Gastroesophageal sphincter (tissue), 3 donors: Measurements from ENCODE around the gene COPS4.

Experiments
- CTCF ChIP-seq, 4 experiments: fragments of 200-600 bp in 2 of 4; fragments of 450-650 bp in 2 of 4; sonication (generic) in 1 of 4; IDR thresholded peaks; one replicate each; pipeline ENCODE4 v1.5.1; 2017 to 2019; ENCODE audit warnings: antibody characterized with exemption in 4 of 4, mild to moderate bottlenecking in 2 of 4, moderate library complexity in 2 of 4
- EP300 ChIP-seq: sonication (generic); formaldehyde crosslinking; IDR thresholded peaks from one replicate; pipeline ENCODE4 v1.6.1; 2017; ENCODE audit warnings: antibody characterized with exemption, mild to moderate bottlenecking
- POLR2A ChIP-seq, 2 donors: fragments of 450-650 bp; IDR thresholded peaks; one replicate each; pipeline ENCODE4 v1.6.1; 2017; ENCODE audit warnings: antibody characterized with exemption in 2 of 2, mild to moderate bottlenecking in 2 of 2, moderate library complexity in 1 of 2
- POLR2AphosphoS5 ChIP-seq: sonication (generic); formaldehyde crosslinking; IDR thresholded peaks from one replicate; pipeline ENCODE4 v1.6.1; 2017; ENCODE audit warnings: antibody characterized with exemption

GRCh38 chr4:83075311-83076095 is 40.5 kb downstream of the COPS4 start:
- TF ChIP-seq POLR2AphosphoS5 (peak; percentile 37), CTCF (IDR thresholded peaks at IDR 0.05) (no peak), POLR2A (IDR thresholded peaks at IDR 0.05) (no peak), EP300 (no peak)
